DOHH2 (cell line): ENCODE data around the gene ADSS2.

Source experiments
- H3F3A ChIP-seq: fragments of 200-600 bp; sonication (generic), shearing (Covaris generic); 2 replicates; pipeline ENCODE4 v1.6.0; 2016; ENCODE audit warnings: antibody characterized with exemption, mild to moderate bottlenecking; ENCODE audit not compliant: control insufficient read depth, insufficient read depth
- H3K27ac ChIP-seq: fragments of 200-600 bp; sonication (generic); 2 replicates; pipeline ENCODE4 v1.5.1; 2014; ENCODE audit warnings: low read depth, mild to moderate bottlenecking, low read length, moderate library complexity
- H3K27me3 ChIP-seq: fragments of 200-600 bp; sonication (generic); 2 replicates; pipeline ENCODE4 v1.6.1; 2014; ENCODE audit warnings: mild to moderate bottlenecking, low read length, mixed read lengths; ENCODE audit not compliant: control insufficient read depth
- H3K36me3 ChIP-seq: fragments of 200-600 bp; sonication (generic); 2 replicates; pipeline ENCODE4 v1.6.1; 2014; ENCODE audit warnings: mild to moderate bottlenecking, low read length, moderate library complexity, mixed read lengths; ENCODE audit not compliant: control insufficient read depth
- H3K4me1 ChIP-seq: fragments of 200-600 bp; sonication (generic); 2 replicates; pipeline ENCODE4 v1.6.1; 2014; ENCODE audit warnings: mild to moderate bottlenecking, low read length, mixed read lengths; ENCODE audit not compliant: control insufficient read depth
- H3K4me2 ChIP-seq: fragments of 200-600 bp; sonication (generic); 2 replicates; pipeline ENCODE4 v1.6.0; 2014; ENCODE audit warnings: mild to moderate bottlenecking, low read length, moderate library complexity
- H3K4me3 ChIP-seq: fragments of 200-600 bp; sonication (generic); 2 replicates; pipeline ENCODE4 v1.5.1; 2014; ENCODE audit warnings: mild to moderate bottlenecking, low read length, mixed read lengths
- H3K79me2 ChIP-seq: fragments of 200-600 bp; sonication (generic); 2 replicates; pipeline ENCODE4 v1.6.1; 2014; ENCODE audit warnings: mild to moderate bottlenecking, low read length, mixed read lengths; ENCODE audit not compliant: control insufficient read depth
- H3K9me2 ChIP-seq: fragments of 200-600 bp; sonication (generic); replicated peaks from 2 replicates; pipeline ENCODE4 v1.6.1; 2014; ENCODE audit warnings: mild to moderate bottlenecking, low read length, mixed read lengths; ENCODE audit not compliant: control insufficient read depth
- H3K9me3 ChIP-seq: fragments of 200-600 bp; sonication (generic); 2 replicates; pipeline ENCODE4 v1.6.1; 2014; ENCODE audit warnings: antibody characterized with exemption, low read length, mixed read lengths; ENCODE audit not compliant: control insufficient read depth, insufficient read depth
- H4K20me1 ChIP-seq: fragments of 200-600 bp; sonication (generic); 2 replicates; pipeline ENCODE4 v1.6.0; 2014; ENCODE audit warnings: low read depth, mild to moderate bottlenecking, antibody characterized with exemption, low read length, moderate library complexity; ENCODE audit not compliant: control insufficient read depth, insufficient read depth
- CTCF ChIP-seq: fragments of 200-600 bp; sonication (generic); IDR thresholded peaks from one replicate; pipeline ENCODE4 v1.5.1; 2014; ENCODE audit warnings: antibody characterized with exemption, mild to moderate bottlenecking, low read depth, low read length; ENCODE audit not compliant: poor library complexity, severe bottlenecking
- EZH2phosphoT487 ChIP-seq: fragments of 200-600 bp; sonication (generic); IDR thresholded peaks from 2 replicates; pipeline ENCODE4 v1.6.1; 2017; ENCODE audit warnings: borderline replicate concordance, mild to moderate bottlenecking, antibody characterized with exemption, low read length, moderate library complexity, mixed read lengths

Gene ADSS2

DNA sequence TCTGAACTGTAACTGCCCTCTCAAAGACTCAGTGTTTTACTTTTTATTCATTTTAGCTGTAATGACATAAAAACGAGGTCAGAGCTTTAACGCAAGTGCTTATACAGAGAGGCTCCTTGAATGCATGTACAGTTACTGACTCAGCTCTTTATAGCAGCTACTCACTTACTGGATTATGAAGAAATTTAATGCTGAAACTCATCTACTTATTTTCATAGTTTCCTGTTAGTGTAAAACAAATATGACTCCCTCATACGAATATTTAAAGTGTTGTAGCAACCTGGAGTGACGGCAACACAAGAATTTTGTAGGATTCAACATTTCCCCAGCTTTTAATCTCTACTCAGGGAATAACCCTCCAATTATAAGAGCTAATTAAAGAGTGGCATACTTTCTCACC lies 32.7 kb downstream of the ADSS2 start:
- H3K27ac ChIP-seq = no peak overlapping the region
- no peak for TF ChIP-seq CTCF
- no peak for TF ChIP-seq EZH2phosphoT487
- no peak overlapping the region for H3K4me3 ChIP-seq
- H3K4me2 ChIP-seq = no peak overlapping the region
- H3K9me3 ChIP-seq = no peaks in the 10 kb centered on the region
- H3K36me3 ChIP-seq = peaks cover 95% of the 10 kb centered on the region
- no peaks in the 10 kb centered on the region for H3K79me2 ChIP-seq
- H3K4me1 ChIP-seq = no peaks in the 10 kb centered on the region
- no peaks in the 10 kb centered on the region for H4K20me1 ChIP-seq
- H3F3A ChIP-seq = no peaks in the 10 kb centered on the region
- no peaks in the 10 kb centered on the region for H3K27me3 ChIP-seq
- H3K9me2 ChIP-seq = no peaks in the 10 kb centered on the region

GRCh38 chr1:244414543-244414942 lies 37.2 kb downstream of the ADSS2 start:
- no peaks in the 10 kb centered on the region for H3F3A ChIP-seq
- no peaks in the 10 kb centered on the region for H3K79me2 ChIP-seq
- no peak overlapping the region for H3K27ac ChIP-seq
- H3K9me3 ChIP-seq = no peaks in the 10 kb centered on the region
- TF ChIP-seq CTCF = no peak
- TF ChIP-seq EZH2phosphoT487 = no peak
- no peak overlapping the region for H3K4me2 ChIP-seq
- peaks cover 96% of the 10 kb centered on the region for H3K36me3 ChIP-seq
- H3K4me1 ChIP-seq = no peaks in the 10 kb centered on the region
- no peaks in the 10 kb centered on the region for H4K20me1 ChIP-seq
- no peaks in the 10 kb centered on the region for H3K9me2 ChIP-seq
- H3K4me3 ChIP-seq = no peak overlapping the region
- no peaks in the 10 kb centered on the region for H3K27me3 ChIP-seq

GRCh38 chr1:244413736-244414135 lies 38.0 kb downstream of the ADSS2 start:
- H3K9me3 ChIP-seq = no peaks in the 10 kb centered on the region
- TF ChIP-seq CTCF (no peak), EZH2phosphoT487 (no peak)
- no peak overlapping the region for H3K4me3 ChIP-seq
- no peak overlapping the region for H3K4me2 ChIP-seq
- H3K79me2 ChIP-seq = no peaks in the 10 kb centered on the region
- H3F3A ChIP-seq = no peaks in the 10 kb centered on the region
- H3K9me2 ChIP-seq = no peaks in the 10 kb centered on the region
- no peaks in the 10 kb centered on the region for H4K20me1 ChIP-seq
- H3K27ac ChIP-seq = no peak overlapping the region
- no peaks in the 10 kb centered on the region for H3K27me3 ChIP-seq
- peaks cover 96% of the 10 kb centered on the region for H3K36me3 ChIP-seq
- H3K4me1 ChIP-seq = no peaks in the 10 kb centered on the region

- H3K36me3 ChIP-seq = peaks cover 99% of the 10 kb centered on the region
Measured at GRCh38 chr1:244412176-244412575, 39.5 kb downstream of the ADSS2 start.

More at GRCh38 chr1:244412176-244412575, 39.5 kb downstream of the ADSS2 start:
- no peaks in the 10 kb centered on the region for H3K9me2 ChIP-seq
- no peaks in the 10 kb centered on the region for H3K27me3 ChIP-seq
- H3F3A ChIP-seq = no peaks in the 10 kb centered on the region
- TF ChIP-seq CTCF = no peak
- no peak for TF ChIP-seq EZH2phosphoT487
- no peaks in the 10 kb centered on the region for H3K79me2 ChIP-seq
- no peak overlapping the region for H3K27ac ChIP-seq
- no peaks in the 10 kb centered on the region for H3K4me1 ChIP-seq
- no peak overlapping the region for H3K4me3 ChIP-seq
- H3K4me2 ChIP-seq = no peak overlapping the region
- H4K20me1 ChIP-seq = no peaks in the 10 kb centered on the region
- H3K9me3 ChIP-seq = no peaks in the 10 kb centered on the region
